OCI-LY1 (cell line): Measurements from ENCODE around the gene CD79A.
A peak's percentile ranks its signal among the peaks of the same experiment; 100 is the strongest.
"Not testable (repeated sequence)": the region's sequence is repeated elsewhere in the genome, so short reads cannot be mapped to it uniquely, and the experiment has no call there.

Experiments used
- H2AFZ ChIP-seq: fragments of 200-600 bp; sonication (generic), shearing (Covaris generic); 2 replicates; pipeline ENCODE4 v1.6.0; 2014; ENCODE audit warnings: antibody characterized with exemption, mild to moderate bottlenecking, low read length
- H3F3A ChIP-seq: fragments of 200-600 bp; sonication (generic), shearing (Covaris generic); 2 replicates; pipeline ENCODE4 v1.6.0; 2014; ENCODE audit warnings: mild to moderate bottlenecking, antibody characterized with exemption, low read length, moderate library complexity; ENCODE audit not compliant: insufficient read depth
- H3K27ac ChIP-seq: fragments of 200-600 bp; sonication (generic); 2 replicates; pipeline ENCODE4 v1.5.1; 2014; ENCODE audit warnings: low read length, mixed run types, mild to moderate bottlenecking, low read depth; ENCODE audit not compliant: poor library complexity, severe bottlenecking
- H3K27me3 ChIP-seq: fragments of 200-600 bp; sonication (generic); 2 replicates; pipeline ENCODE4 v1.6.0; 2014; ENCODE audit warnings: antibody characterized with exemption, mild to moderate bottlenecking, low read length, moderate library complexity; ENCODE audit not compliant: insufficient read depth
- H3K36me3 ChIP-seq: fragments of 200-600 bp; sonication (generic); 2 replicates; pipeline ENCODE4 v1.6.1; 2014; ENCODE audit warnings: mild to moderate bottlenecking, antibody characterized with exemption, low read length, moderate library complexity, mixed read lengths; ENCODE audit not compliant: insufficient read depth
- H3K4me1 ChIP-seq: fragments of 200-600 bp; sonication (generic); 2 replicates; pipeline ENCODE4 v1.5.1; 2014; ENCODE audit warnings: mild to moderate bottlenecking, low read length, moderate library complexity; ENCODE audit not compliant: insufficient read depth, severe bottlenecking
- H3K4me2 ChIP-seq: fragments of 200-600 bp; sonication (generic), shearing (Covaris generic); 2 replicates; pipeline ENCODE4 v1.6.1; 2014; ENCODE audit warnings: low read length
- H3K4me3 ChIP-seq: fragments of 200-600 bp; sonication (generic); 2 replicates; pipeline ENCODE4 v1.5.1; 2014; ENCODE audit warnings: low read length, low read depth, mild to moderate bottlenecking, mixed read lengths; ENCODE audit not compliant: poor library complexity, severe bottlenecking
- H3K79me2 ChIP-seq: fragments of 200-600 bp; shearing (Covaris generic); 2 replicates; pipeline ENCODE4 v1.6.1; 2016; ENCODE audit warnings: mixed run types, low read length, mixed read lengths; ENCODE audit not compliant: insufficient read depth
- H3K9ac ChIP-seq: fragments of 200-600 bp; sonication (generic), shearing (Covaris generic); 2 replicates; pipeline ENCODE4 v1.6.1; 2014; ENCODE audit warnings: mild to moderate bottlenecking, low read length, mixed read lengths
- H3K9me2 ChIP-seq: fragments of 200-600 bp; sonication (generic), shearing (Covaris generic); 2 replicates; pipeline ENCODE4 v1.6.1; 2014; ENCODE audit warnings: low read depth, mild to moderate bottlenecking, low read length, mixed read lengths
- H3K9me3 ChIP-seq: fragments of 200-600 bp; shearing (Covaris generic); 2 replicates; pipeline ENCODE4 v1.6.1; 2014; ENCODE audit warnings: low read length, mixed read lengths
- H4K20me1 ChIP-seq: fragments of 200-600 bp; sonication (generic), shearing (Covaris generic); 2 replicates; pipeline ENCODE4 v1.6.0; 2016; ENCODE audit warnings: mild to moderate bottlenecking, low read length; ENCODE audit not compliant: insufficient read depth
- CTCF ChIP-seq: fragments of 200-600 bp; sonication (generic), shearing (Covaris generic); IDR thresholded peaks from 2 replicates; pipeline ENCODE4 v1.5.1; 2017; ENCODE audit warnings: mild to moderate bottlenecking, antibody characterized with exemption, low read length, moderate library complexity, mixed read lengths
- EZH2 ChIP-seq: fragments of 200-600 bp; sonication (generic), shearing (Covaris generic); IDR thresholded peaks from 2 replicates; pipeline ENCODE4 v1.8.0; 2017; ENCODE audit warnings: borderline replicate concordance, mixed run types, mild to moderate bottlenecking, antibody characterized with exemption, low read length, moderate library complexity, mixed read lengths

Gene CD79A

GRCh38 chr19:41872384-41872774 lies 4.7 kb upstream of the CD79A start:
- Histone ChIP-seq H2AFZ (no peak overlapping the region), H3F3A (peaks cover 26% of the 10 kb centered on the region), H3K36me3 (peaks cover 51% of the 10 kb centered on the region), H3K9me3 (no peaks in the 10 kb centered on the region), H3K9me2 (no peaks in the 10 kb centered on the region), H3K4me3 (no peak overlapping the region), H4K20me1 (no peaks in the 10 kb centered on the region), H3K4me2 (no peak overlapping the region), H3K9ac (no peak overlapping the region), H3K79me2 (0 out of 2 replicates have a peak, but pooled peaks cover 3% of the 10 kb centered on the region), H3K27ac (peak overlapping the region; percentile 100), H3K4me1 (peaks cover 67% of the 10 kb centered on the region), H3K27me3 (no peaks in the 10 kb centered on the region)
- no peak for TF ChIP-seq CTCF
- TF ChIP-seq EZH2 = no peak

- peak overlapping the region; percentile 100 for H3K27ac ChIP-seq
- H2AFZ ChIP-seq = no peak overlapping the region
- H3K9me2 ChIP-seq = no peaks in the 10 kb centered on the region
- no peak overlapping the region for H3K4me2 ChIP-seq
- peaks cover 50% of the 10 kb centered on the region for H3K36me3 ChIP-seq
- no peak overlapping the region for H3K4me3 ChIP-seq
- H3K9me3 ChIP-seq = no peaks in the 10 kb centered on the region
- no peaks in the 10 kb centered on the region for H4K20me1 ChIP-seq
- no peak for TF ChIP-seq EZH2
- TF ChIP-seq CTCF = peak; percentile 95
- peaks cover 66% of the 10 kb centered on the region for H3K4me1 ChIP-seq
- H3F3A ChIP-seq = peaks cover 26% of the 10 kb centered on the region
- H3K9ac ChIP-seq = no peak overlapping the region
- peaks cover 4% of the 10 kb centered on the region for H3K79me2 ChIP-seq
- no peaks in the 10 kb centered on the region for H3K27me3 ChIP-seq
These were observed 4.1 kb upstream of the CD79A start for GRCh38 chr19:41872775-41873647.

- H2AFZ ChIP-seq = not testable (repeated sequence)
- H3K27ac ChIP-seq = peak overlapping the region; percentile 100
These were observed 1.1 kb upstream of the CD79A start for GRCh38 chr19:41875973-41876372.

More at GRCh38 chr19:41875973-41876372, 1.1 kb upstream of the CD79A start:
- H3K9me2 ChIP-seq, H4K20me1 ChIP-seq, H3K9me3 ChIP-seq, H3K27me3 ChIP-seq: not testable (repeated sequence)
- H3K4me2 ChIP-seq = peak overlapping the region; percentile 90
- H3K79me2 ChIP-seq = peaks cover 11% of the 10 kb centered on the region
- peaks cover 47% of the 10 kb centered on the region for H3K36me3 ChIP-seq
- peak overlapping the region; percentile 85 for H3K4me3 ChIP-seq
- H3F3A ChIP-seq = peaks cover 19% of the 10 kb centered on the region
- peaks cover 68% of the 10 kb centered on the region for H3K4me1 ChIP-seq
- H3K9ac ChIP-seq = peak overlapping the region; percentile 98
